Measurements from ENCODE around the gene SLC39A9.

- TF ChIP-seq CTCF (IDR thresholded peaks at IDR 0.05 in 4 of 5, conservative IDR thresholded peaks at IDR 0.05 in 1 of 5) (no peak), POLR2A (IDR thresholded peaks at IDR 0.05) (no peak)
Measured at GRCh38 chr14:69479696-69480095, 81.2 kb downstream of the SLC39A9 start.

Measured in gastrocnemius medialis (tissue), 4 donors.